Stimulated activated CD4-positive, alpha-beta T cell treated with anti-CD3 and anti-CD28 coated beads, TNF-alpha, amount 100 ng/mL, for 1 hour (primary cell): Measurements from ENCODE around the gene DHRS9.

Experiments
- DNase-seq, 3 donors: peaks; one replicate each; pipeline ENCODE4 v3.0.0-alpha.2; 2020; ENCODE audit warnings: low read depth in 3 of 3, low spot score in 1 of 3

The DHRS9 gene

DNA sequence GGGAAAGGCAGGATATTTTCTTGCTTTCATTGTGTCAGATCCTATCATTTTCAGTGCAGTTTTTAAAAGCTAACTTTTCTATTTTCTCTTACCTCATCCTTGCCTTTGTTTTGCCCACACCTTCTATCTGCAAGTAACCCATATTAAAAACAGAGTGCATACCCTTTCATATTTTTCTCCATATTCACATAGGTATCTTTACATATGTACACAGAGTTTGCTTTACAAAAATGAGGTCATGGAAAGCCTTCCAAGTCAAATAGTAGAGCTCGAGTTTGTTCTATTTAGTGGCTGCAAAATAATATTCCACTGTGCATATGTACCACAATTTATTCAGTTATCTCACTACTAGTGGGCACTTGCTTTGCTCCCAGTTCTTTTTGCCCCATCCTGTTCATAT is 3.9 kb upstream of the DHRS9 start:
- DNase-seq, result no peak

- DNase-seq, result no peak
Measured at GRCh38 chr2:169065864-169066517, 3.4 kb upstream of the DHRS9 start.

DNA sequence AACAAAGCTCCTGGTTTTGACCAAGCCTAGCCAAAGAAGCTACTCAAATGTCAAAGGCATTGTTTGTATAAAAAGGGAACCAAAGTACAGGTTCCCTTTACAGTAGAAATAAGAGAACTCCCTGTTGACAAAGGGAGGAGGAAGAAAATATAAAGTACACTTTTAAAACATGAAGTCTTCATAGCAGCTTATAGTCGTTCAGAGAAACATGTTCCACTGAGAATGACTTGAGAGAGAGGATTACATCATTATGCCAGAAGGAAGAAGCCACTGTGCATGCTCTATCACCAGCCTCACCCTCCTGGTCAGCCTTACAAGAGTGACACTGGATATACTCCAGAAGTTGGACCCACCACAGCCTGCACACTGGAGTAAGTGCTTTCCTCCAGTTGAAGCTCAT is 2.5 kb upstream of the DHRS9 start:
- no peak for DNase-seq

DNA sequence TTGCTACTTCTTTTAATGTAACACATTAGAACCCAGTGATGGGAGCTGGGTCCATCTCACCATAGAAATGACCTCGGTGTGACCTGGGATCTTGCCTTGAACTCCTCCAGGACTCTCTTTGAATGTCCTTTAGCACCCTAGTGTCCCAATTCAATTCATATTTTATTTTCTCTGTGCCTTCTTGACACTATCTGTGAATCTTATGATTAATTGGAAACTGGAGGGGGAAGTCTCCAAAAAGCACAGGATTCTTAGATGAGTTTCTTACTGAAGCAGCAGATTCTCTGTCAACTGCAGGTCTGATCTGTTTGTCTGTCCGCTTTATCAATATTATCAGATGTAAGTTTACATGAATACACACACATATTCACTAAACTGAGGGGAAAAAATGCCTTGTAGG is 470 bp downstream of the DHRS9 start:
- no peak for DNase-seq

GRCh38 chr2:169071455-169071854 is 2.1 kb downstream of the DHRS9 start:
- no peak for DNase-seq

- DNase-seq, result no peak
Measured at GRCh38 chr2:169072163-169072925, 3.0 kb downstream of the DHRS9 start.

GRCh38 chr2:169073211-169073962 is 4.0 kb downstream of the DHRS9 start:
- no peak for DNase-seq

DNA sequence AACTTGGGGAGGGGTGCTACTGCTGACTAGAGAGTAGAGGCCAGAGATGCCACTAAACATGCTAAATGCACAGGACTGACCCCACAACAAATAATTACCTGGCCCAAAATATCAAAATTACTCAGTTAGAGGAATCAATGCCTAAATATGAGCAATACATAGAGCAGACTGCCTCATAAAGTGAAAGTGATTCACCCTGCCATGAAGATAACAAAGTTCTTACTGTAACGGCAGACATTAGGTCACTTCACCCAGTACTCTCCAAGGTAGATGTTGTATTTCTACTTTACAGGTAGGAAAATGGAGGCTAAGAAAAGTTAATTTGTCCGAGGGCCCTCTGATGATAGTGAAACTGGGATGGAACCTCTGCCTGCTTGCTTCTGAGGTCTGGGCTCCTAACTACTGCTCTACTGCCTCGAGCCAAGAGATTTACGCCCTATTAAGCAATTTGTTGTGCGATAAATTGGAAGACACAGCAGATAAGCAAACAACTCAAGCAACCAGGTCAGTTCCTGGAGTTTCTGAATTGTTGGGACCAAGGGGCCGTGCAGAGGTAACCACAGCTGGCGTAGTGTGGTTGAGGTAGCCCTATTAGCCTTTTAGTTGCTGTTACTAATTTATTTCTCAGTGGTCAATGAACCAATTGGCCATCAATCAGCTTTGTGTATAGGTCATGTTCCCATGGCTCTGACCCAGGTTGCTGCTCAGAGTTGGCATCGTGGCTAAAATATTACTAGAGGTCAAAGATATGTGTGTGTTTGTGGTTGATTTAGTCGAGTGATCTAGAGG is 4.8 kb downstream of the DHRS9 start:
- no peak for DNase-seq

GRCh38 chr2:169077674-169078240 is 8.4 kb downstream of the DHRS9 start:
- DNase-seq, result no peak

GRCh38 chr2:169080250-169081069 is 11.1 kb downstream of the DHRS9 start:
- DNase-seq, result no peak

- no peak for DNase-seq
Measured at GRCh38 chr2:169081551-169081950, 12.2 kb downstream of the DHRS9 start.

DNA sequence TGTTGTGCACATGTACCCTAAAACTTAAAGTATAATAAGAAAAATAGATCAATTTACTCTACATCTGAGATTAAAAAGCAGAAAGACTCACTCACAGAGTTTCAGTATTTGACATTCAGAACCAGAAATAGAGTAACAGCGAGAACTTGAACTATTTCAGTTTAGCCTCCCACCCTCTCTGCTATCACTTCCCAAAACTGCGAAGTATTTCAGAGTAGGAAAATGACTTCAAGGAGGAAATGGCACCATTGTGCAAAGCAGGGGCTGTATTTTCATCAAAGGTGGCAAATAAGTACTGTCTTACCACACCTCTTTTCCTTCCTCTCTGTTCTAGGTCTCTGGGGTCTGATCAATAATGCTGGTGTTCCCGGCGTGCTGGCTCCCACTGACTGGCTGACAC is 13.6 kb downstream of the DHRS9 start:
- DNase-seq, result no peak

- DNase-seq, result no peak
Measured at GRCh38 chr2:169086893-169087467, 17.6 kb downstream of the DHRS9 start.

- no peak for DNase-seq
Measured at GRCh38 chr2:169087757-169088379, 18.5 kb downstream of the DHRS9 start.

DNA sequence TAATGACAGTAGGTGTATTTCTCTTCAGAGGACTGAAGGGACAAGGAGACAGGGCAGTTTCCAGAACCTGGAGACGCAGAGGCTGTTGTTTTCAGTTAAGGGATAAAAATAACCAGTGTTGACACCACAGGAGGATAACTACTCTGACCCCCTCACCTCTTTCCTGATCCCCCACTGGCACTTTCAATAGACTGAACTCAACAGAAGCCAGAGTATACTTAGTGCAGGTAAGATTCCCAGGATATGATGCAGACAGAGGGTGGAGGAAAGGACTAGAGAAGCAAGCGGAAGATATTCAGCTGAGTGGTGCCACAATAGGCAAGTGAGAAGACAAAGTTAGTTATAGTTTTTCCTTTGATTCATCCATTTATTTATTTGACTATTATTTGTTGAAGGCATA is 19.8 kb downstream of the DHRS9 start:
- no peak for DNase-seq

DNA sequence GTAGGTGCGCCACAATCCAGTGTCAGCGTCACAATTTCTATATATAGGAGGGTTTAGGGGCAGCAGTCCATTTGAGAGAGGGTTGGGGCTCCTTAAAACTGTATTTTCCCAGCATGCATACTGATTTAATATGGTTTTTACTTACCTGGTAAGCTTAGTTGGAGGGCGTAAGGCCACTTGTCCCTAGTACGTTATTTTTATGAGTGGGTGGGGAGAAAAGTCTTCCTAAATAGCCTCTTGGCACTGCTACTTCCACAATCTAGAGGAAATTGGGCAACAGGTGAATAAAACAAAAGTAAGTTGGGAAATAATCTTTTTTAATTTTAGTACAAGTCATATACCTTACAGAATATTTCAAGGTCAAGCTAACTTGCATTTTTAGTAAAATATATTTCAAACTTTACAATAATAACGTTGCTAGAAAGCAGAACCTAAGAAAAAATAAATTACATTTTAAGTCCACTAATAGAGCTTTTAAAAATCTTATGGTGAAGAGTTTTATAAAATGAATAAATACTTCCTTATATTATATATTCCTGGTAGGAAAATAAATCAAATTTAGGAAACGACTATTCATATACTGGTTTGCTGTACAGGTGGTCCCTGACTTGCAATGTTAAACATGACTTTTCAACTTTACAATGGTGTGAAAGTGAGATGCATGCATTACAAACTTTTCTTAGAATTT is 20.9 kb downstream of the DHRS9 start:
- no peak for DNase-seq

DNA sequence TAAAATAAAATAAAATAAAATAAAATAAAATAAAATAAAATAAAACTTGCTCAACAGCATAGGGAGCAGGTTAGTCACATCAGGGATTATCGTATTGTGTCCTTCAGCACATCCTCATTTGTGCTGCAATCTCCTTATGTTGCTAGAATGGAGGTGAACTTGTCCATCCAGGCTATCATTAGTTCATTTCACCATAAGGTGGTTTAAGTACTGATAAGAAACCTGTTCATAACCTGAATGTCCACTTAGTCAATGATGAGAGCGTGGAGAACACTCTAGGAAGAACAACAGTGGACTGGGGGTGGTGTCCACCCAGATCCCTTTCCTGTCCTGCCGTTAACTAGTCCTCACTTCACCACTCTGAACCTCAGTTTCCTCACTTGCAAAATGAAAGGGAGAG is 21.9 kb downstream of the DHRS9 start:
- DNase-seq, result no peak

DNA sequence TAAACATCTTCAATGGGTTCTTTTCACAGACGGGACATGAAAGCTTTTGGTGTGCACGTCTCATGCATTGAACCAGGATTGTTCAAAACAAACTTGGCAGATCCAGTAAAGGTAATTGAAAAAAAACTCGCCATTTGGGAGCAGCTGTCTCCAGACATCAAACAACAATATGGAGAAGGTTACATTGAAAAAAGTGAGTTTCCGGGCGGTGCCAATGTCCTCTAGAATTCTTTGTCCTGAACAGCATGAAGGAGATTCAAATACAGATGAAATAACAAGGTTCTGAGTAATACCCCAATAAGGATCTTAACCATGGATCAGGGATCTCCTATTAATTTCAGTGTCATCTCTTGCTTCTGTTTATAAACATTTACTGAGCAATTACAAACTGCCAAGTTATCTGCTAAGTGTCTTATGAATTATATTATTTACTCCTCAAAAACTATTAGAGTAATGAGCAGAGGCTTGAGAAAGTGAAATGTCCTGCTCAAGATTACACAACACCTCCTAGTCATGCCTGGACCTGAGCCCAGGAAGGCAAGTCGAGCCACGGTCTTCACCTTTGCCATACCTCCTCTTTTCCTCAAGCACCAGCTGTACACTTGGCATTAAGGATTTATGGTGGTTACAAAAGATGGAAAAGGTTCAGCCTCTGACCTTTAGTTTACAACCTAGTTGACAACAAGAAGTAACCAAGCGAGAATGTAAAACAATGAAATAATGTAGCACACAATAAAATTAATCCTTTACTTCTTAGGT is 22.6 kb downstream of the DHRS9 start:
- DNase-seq, result no peak
